ENCODE results near the gene FRMPD1.

GRCh38 chr9:37730839-37731238 is 80.1 kb downstream of the FRMPD1 start:
- TF ChIP-seq CTCF (IDR thresholded peaks at IDR 0.05), result no peak
- TF ChIP-seq POLR2A (IDR thresholded peaks at IDR 0.05), result no peak
